Skeletal muscle cell (primary cell): Measurements from ENCODE around the gene MFSD1.
A peak's percentile ranks its signal among the peaks of the same experiment; 100 is the strongest.
"Not testable (repeated sequence)": the region's sequence is repeated elsewhere in the genome, so short reads cannot be mapped to it uniquely, and the experiment has no call there.

Experiments
- DNase-seq: peaks from one replicate; pipeline ENCODE4 v3.0.0-alpha.2; 2010; ENCODE audit warnings: low read depth
- H3K4me3 ChIP-seq: 2 replicates; pipeline ENCODE4 v1.5.1; 2011; ENCODE audit warnings: low read depth, mild to moderate bottlenecking, control low read depth, low read length, moderate library complexity

The MFSD1 gene

DNA sequence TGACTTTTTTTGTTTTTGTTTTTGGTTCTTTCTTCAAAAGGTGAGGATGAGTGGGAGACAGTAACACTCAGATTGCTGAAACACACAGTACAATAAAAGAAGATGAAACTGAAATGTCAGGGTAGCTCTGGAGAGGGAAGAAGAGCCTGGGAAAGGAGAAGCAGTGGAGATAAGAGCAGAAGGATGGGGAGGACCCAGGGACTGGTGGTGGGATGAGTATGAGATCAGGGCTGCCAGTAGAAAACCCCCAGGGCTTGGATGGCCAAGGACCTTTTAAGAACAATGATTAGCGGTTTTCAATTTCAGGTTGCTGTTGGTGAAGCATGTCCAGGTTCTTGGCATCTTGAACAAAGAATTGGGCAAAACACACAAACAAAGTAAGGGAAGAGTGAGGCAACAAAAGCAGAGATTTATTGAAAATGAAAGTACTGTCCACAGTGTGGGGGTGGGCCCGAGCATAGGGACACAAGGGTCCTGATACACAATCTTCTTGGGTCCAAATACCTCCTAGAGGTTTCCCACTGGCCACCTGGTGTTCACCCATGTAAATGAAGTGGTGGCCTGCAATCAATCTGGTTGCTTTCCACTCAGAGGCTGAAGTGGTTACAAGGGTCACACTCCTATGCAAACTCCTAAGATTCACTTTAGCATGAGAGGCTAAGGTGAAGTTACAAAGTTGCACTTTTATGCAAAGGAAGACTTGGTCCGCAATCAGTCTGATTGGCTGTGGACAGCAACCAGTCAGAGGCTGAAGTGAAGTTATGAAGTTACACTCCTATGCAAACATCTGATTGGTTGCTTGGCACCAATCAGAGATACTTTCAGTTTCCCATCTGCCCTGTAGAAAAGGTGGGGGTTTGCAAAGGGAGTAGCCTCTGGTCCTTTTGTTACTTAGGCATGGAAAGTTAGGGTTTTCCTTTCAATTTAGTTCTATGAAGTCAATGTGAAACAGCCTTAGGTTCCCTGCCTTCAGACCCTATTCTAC lies 26.1 kb upstream of the MFSD1 start:
- no peak overlapping the region for H3K4me3 ChIP-seq
- no peak for DNase-seq

DNA sequence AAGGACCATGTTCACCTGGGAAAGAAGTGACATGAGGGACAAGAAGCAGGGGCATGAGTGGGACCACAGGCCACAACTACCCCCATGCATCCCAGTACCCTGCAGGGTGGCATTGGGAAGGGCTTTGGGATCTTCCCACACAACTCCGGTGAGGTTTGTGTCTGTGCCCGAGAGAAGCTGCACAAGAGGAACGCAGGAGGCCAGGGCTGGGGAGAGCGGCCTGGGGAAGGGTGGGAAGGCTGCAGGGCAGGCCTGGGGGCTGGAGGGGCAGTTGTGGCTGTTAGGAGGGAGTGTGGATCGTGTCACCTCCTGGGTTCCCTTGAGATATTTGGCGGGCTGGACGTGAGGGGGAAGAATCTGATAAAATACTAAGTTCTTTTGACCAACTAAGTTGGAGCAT lies 25.3 kb upstream of the MFSD1 start:
- no peak for DNase-seq
- no peak overlapping the region for H3K4me3 ChIP-seq

DNA sequence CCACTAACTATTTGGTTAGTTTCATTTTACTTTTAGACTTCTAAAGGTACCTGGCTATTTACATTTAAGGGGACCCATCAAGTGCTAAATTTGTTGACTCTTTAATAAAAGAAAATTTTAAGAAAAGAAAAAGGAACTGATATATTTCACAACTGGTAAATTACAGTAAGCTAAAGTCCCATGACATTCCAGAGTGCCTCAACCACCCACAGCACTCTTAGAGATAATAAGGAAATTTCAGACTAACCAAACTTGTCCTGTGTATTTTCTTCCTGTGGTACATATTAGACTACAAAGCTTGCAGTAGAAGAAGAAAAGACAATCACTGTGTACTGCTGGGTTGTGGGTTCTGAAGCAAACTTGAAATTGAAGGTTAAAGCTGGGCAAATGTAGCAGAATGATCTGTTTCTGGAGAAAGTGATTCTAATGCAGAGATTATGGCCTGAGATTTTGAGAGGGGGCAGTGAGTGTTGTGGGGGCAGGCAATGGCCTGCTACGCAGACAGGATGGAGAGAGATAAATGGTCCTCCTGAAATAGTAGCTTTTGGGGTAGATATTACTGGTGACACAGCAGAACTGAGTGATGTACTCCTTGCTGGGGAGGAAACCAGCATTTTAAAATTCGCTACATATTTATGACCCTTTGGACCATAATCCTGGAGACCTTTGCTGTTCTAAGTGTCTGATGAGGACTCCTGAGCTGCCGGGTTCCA lies 24.5 kb upstream of the MFSD1 start:
- H3K4me3 ChIP-seq = no peak overlapping the region
- DNase-seq = no peak

DNA sequence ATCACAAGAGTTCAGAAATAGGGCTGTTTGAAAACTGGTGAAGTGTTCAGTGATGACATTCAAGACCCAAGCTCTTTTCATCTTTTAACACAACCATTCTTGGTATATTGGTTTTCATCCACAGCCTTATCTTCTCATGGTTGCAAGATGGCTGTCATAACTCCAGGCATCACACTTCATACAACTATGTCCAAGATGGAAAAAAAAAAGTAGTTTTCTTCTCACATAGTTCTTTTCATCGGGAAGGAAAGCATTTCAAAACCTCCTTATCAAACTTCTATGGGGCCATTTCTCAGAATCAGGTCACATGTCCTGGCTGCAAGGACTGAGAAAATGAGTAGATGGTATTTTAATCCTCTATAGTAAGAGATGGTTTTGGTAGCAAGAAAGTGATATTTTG lies 21.1 kb upstream of the MFSD1 start:
- no peak for DNase-seq
- no peak overlapping the region for H3K4me3 ChIP-seq

DNA sequence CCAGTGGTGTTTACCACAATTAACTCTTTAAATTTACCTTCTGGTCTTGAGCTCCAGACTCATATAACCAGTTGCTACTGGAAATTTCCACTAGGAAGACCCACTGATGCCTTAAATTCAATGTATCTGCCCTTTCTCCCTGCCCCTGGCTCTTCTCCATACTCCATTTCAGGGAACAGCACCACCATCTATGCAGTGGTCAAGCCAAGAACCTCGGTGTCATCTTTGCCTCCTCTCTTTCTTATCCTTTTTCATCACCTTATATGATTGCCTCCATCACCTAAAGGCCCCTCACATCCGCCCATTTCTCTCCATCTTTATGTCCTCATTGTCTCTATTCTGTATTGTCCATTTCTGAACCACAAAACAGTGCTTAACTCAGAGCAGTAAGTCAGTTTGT lies 20.7 kb upstream of the MFSD1 start:
- DNase-seq = no peak
- H3K4me3 ChIP-seq = no peak overlapping the region

DNA sequence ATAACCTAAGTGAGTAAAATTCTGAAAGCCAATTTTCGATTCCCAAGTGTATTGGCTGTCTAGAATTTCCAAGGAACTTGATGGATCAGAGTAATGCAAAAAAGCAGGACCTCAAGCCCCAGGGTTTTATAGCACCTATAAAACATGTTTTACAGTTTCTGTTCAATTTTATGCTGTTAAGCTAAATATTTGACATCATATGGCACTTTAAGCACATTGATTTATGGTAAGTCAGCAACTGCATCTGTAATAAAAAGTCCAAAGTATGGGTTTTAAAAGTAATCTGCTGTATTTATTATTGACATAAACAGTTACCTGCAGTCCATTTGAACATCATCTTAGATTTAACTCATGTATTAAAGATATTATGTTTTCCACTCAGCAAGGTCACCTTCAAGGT lies 20.0 kb upstream of the MFSD1 start:
- no peak for DNase-seq
- no peak overlapping the region for H3K4me3 ChIP-seq

DNA sequence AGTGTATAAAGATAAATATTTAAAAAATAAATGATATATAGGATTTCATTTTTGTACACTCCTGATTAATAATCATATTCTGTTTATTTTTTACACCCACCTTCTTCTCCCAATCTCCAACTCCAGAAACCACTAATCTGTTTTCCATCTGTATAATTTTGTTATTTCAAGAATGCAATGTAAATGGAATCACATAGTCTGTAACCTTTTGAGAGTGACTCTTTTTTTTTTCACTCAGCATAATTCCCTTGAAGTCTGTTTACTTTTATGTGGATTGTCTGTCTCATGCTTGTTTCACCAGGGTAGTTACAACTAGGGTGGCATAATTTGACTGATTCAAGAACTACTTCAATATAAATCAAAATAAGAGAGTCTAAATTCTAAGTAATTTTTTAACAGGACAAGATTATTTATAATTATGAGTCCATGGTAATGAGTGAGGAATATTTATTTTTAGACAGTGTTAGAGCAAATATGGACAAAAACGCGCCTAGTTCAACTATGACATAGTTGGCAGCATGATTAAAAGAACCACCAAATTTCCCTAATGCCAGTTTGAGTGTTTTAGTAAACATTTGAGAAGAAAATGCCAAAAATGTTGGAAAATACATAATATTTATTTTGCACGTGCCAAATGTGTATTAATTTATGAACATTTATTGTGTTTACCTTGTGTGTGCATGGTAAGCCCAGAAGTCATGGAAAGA lies 19.4 kb upstream of the MFSD1 start:
- no peak overlapping the region for H3K4me3 ChIP-seq
- no peak for DNase-seq

DNA sequence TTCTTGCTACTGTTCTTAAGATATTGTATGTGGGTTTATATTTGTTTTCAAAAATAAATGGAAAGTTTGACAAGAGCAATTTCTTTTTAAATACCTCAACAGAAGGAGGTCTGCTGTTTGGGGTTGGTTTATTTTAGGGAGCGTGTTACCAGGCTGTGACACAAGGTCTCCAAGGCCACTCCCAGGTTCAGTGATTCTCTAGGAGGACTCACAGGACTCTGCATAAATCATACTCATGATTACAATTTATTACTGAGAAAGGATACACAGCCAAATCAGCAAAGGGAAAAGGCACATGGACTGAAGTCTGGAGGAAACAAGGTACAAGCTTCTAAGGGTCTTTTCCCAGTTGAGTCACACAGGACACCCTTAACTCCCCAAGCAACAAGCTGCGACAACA lies 18.8 kb upstream of the MFSD1 start:
- H3K4me3 ChIP-seq = no peak overlapping the region
- DNase-seq = no peak

DNA sequence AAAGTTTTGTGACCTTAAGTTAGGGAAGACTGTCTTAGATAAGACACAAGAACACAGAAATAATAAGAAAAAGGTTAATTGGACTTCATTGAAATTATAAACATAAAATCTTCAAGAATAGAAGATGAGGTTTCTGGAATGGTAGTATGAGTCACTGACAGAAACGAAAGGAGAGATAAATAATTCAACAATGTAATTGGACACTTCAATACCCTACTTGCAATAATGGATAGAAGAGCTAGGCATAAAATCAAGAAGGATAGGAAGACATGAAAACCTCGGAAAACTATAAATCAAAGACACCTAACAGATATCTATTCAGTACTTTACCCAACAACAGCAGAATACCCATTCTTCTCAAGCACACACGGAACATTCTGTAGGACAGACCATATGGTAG lies 15.9 kb upstream of the MFSD1 start:
- no peak overlapping the region for H3K4me3 ChIP-seq
- DNase-seq = no peak

DNA sequence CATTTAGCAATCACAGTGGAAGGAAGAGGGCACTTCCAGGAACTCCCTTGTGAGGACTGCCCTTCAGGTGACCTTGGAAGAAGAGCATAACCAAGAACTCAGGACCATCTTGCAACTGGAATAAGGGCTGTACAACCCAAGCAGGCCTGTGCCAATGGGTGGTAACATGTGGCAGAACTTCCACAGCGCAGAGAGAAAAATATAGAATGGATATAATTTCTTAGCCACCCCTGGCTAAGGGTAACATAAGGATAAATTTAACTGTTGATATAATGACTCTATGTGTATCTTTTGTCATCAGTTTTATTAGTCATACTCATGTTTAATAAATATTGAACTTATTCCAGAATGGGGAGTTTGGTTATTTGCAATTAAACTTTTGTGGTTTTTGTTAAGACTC lies 13.4 kb upstream of the MFSD1 start:
- H3K4me3 ChIP-seq = no peak overlapping the region
- no peak for DNase-seq

DNA sequence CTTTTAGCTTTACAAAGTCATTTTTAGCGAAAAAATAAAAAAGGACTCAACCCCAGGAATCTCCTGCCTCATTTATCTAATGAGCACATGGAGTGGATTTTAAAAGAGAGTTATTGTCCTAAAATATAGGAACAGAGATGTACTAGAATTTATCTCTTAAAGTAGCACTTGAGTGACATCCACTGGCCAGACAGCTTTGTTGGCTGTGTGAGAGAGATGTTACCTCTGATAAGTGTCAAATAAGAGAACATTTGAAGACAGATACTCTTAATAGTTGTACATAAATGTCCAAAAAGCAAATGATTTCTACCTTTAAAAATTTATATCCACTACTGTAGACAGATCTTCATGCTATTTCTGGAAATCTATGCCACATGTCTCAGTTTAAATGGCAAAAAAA lies 12.3 kb upstream of the MFSD1 start:
- H3K4me3 ChIP-seq = no peak overlapping the region
- peak; percentile 30 for DNase-seq

DNA sequence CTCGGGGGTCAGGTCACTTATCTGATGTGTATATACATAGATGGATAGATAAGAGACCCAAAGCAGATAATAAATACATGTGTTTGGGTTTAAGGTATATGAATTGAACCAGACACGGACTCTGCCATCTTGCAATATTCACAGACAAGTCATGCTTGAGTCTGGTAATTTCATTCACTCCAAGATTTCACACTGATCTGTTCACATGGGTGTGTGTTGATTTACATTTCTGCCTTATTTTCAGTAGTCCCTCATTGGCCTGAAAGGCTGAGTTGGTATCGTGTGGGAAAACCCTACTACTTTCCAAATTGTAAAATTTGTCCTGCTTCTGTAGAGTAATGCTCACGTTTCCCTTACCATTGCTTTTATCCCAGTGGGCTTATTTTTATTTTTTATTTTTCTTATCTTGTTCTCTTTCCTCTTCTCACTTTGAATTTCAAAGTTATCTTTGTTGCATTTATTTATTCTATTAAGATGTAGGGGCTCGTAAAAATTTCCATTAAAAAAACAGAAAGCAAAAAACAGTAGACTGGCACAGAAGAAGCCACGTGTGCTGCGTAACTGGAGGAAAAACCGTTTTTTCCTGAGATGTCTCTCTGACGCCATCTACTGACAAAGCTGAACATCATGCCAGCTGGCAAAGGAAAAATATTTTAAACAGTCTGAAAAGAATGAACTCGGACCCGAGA lies 10.8 kb upstream of the MFSD1 start:
- no peak overlapping the region for H3K4me3 ChIP-seq
- peak; percentile 39 for DNase-seq

DNA sequence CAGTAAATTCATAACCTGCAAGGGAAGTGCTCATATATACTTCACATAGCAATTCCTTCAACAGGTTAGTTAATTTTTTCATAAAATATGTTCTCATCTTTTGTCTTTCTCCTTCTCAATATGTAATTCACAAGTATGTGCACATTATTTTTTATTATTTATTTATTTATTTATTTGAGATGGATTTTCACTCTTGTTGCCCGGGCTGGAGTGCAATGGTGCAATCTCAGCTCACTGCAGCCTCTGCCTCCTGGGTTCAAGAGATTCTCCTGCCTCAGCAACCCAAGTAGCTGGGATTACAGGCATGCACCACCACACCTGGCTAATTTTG lies 10.3 kb upstream of the MFSD1 start:
- not testable (repeated sequence) for H3K4me3 ChIP-seq, DNase-seq

DNA sequence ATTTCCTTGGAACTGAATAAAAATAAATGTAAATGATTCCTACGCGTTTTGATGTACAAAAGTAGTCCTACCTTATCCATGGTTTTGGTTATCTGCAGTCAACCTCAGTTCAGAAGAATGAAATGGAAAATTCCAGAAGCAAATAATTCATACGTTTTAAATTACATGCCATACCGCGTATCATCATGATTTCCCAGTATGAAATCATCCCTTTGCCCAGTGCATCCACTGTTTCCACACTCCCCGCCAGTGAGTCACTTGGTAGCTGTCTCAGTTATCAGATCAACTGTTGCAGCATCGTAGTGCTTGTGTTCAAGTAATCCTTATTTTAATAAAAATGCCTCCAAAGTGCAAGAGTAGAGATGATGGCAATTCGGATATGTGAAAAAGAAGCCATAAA lies 9.1 kb upstream of the MFSD1 start:
- peak; percentile 77 for DNase-seq
- no peak overlapping the region for H3K4me3 ChIP-seq

DNA sequence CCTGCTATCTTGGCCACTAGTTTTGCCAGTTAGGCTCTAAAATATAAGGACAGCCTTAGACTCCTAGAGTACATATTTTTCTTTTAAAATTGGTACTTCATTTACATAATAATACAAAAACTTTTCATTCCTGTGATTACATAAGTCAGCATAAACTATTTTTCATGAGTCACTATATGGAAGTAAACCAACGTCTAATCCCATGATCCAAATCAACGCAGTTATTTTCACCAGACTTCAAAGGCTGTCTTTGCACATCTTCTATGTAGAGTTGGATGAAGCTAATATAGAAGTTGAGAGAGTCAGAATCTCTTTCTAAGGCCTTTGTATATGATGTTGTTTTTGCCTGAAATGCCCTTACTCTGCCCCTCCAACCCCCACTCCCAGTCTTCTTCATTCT lies 7.6 kb upstream of the MFSD1 start:
- no peak for DNase-seq
- H3K4me3 ChIP-seq = no peak overlapping the region

DNA sequence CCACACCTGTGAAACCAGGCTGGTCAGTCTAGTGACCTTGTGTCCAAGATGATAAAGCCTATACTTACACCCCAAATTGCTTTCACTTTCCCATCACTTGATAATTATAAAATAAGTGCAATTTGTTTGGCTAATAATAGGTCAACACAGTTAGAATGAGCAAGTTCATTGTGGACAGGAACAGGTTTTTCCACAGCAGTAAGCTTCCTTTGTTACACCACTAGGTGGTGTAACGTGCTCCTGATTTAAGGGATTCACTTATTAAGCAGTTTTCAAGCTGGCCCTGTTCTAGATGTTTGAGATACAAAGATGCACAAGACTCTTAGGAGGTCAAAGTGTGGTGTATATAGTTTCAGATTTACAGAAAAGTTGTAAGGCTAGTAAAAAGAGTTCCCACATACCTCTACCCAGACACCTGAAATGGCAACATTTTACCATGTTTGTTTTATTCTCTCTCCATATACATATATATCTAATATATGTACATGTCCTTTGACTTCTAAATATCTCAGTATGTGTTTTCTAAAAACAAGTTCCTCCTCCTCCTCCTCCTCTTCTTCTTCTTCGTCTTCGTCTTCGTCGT lies 6.8 kb upstream of the MFSD1 start:
- DNase-seq = no peak
- no peak overlapping the region for H3K4me3 ChIP-seq

DNA sequence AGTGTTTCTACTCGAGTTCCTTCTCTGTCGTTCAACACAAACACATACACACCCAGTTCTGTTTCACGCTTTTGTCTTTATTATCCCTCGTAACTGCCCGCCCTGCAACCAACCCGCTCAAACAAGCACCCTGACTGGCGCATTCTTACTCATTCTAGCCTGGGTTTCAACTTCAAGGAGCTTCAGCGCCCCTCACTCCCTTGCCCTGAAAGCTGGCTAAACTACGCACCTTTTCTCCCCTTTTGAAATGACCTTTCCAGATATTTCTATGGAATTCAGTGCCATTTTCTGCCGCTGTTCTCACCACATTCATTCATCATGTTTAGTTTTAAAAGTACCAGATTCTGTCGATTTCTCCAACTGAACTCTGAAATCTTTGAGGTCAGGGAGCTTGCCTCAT lies 653 bp upstream of the MFSD1 start:
- DNase-seq = no peak
- peak overlapping the region; percentile 84 for H3K4me3 ChIP-seq

DNA sequence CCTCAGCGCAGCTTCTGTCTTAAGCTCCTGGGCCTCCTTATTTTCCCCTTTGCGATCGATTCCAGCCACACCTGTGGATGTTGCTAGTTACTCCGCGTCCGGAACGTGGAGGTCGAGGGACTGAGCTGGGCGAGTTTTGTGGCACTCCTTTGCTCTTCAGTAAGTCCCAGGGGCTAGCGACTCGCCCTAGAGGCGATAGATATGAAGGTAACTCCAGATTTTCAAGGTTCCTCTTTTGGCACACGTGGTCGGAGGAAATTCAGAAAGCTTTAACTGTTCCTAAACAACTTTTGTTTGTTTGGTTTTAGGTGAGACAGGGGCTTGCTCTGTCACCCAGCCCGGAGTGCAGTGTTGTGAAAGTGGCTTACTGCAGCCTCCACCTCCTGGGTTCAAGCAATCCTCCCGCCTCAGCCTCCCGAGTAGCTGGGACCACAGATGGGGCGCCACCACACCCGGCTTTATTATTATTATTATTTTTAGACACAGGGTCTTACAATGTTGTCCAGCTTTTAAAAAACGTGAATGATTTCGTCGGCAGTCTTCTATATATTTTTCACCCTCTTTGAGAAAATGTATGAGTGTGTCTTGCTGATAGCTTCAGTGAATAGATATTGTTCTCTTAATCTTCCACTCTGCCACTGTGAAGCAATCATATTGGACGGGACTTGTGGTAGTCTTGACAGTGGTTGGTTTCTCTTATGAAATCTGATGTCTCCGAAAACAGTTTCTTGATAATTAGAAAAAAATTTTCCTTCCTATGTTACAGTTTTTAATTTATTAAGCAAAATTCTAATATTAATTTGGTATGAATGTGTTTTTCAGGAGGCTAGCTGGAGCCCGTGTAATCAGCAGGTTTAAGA lies 785 bp downstream of the MFSD1 start:
- peak overlapping the region; percentile 84 for H3K4me3 ChIP-seq
- no peak for DNase-seq

DNA sequence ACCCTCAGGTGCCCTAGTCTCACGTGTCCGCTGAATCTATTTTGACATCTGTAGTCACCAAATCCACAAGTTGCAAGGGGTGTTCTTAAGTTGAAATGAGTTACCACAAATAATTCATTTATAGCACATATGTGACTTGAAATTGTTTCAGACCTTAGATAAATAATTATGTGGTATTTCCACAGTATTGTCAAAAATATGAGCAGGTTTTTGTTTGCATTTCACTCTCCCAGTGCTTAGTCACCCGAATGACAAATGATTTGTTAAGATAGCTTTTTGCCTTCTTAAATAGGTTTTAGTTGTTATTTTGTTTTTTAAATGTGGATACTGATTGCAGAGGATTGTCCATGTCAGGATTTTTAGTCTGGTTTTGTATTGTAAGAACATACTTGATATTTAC lies 2.6 kb downstream of the MFSD1 start:
- no peak for DNase-seq
- no peak overlapping the region for H3K4me3 ChIP-seq
